HG03469 (cell line): Measurements from ENCODE around the gene GRK2.
"Not testable (repeated sequence)": the region's sequence is repeated elsewhere in the genome, so short reads cannot be mapped to it uniquely, and the experiment has no call there.

ENCODE experiments used
- ATAC-seq: cut with Tn5 transposase; IDR thresholded peaks from one replicate; pipeline ENCODE4 v1.9.1; 2021; ENCODE audit warnings: mild to moderate bottlenecking, moderate library complexity, moderate number of reproducible peaks; ENCODE audit not compliant: unreplicated experiment

Gene GRK2

DNA sequence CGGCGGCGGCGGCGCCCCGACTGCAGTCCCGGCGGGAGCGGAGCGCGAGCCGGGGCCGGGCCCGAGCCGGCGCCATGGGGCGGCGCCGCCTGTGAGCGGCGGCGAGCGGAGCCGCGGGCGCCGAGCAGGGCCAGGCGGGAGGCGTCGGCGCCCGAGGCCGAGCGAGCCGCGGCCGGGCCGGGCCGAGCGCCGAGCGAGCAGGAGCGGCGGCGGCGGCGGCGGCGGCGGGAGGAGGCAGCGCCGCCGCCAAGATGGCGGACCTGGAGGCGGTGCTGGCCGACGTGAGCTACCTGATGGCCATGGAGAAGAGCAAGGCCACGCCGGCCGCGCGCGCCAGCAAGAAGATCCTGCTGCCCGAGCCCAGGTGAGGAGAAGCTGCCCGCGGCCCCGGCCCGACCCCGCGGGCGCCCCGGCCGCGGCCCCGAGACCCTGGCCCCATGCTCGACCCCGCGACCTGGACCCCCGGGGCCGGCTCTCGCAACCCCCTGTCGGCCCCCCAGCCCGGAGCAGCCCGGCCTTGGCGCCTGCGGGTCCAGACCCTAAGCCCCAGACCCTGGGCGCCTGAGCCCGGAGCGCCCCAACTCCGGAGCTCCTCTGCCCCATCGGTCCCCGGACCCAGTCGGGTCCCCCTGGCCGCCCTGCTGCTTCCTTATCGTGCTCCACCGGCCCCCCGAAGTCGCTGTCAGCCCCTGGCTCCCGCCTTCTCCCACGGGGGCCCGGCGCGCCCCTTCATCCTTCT lies at the start of gene GRK2:
Gene GRK2 (plus strand): TSS at position 25 of the 739 bp plus-strand sequence. CDS start 227 bp downstream, at position 252.
- ATAC-seq = no peak

DNA sequence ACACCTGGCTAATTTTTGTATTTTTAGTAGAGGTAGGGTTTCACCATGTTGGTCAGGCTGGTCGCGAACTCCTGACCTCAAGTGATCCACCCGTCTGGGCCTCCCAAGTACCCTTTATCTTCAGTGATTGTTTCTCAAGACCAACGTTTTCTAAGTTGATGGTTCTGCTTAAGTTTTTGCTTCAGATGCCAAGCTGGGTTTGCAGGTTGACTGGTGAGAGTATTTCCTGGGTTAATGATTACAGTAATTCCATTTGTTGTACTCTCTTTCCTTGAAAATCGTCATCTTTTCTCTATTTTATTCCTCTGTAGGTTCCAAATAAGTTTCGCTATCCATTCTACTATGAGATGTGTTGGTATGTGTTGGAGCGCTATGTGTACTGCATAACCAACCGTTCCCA lies 38.5 kb upstream of the GRK2 start:
- no peak for ATAC-seq

DNA sequence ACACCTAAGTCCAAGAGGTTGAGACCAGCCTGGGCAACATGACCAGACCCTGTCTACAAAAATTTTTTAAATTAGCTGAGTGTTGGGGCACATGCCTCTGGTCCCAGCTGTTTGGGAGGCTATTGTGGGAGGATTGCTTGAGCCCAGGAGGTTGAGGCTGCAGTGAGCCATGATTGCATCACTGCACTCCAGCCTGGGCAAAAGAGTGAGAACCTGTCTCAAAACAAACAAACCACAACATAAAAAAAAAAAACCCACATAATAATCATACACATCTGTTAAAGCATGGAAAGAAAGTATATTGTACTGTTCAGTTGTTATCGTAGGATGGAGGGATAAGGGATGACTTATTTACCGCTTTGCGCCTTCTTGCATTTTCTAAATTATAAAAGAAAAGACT lies 35.9 kb upstream of the GRK2 start:
- no peak for ATAC-seq

DNA sequence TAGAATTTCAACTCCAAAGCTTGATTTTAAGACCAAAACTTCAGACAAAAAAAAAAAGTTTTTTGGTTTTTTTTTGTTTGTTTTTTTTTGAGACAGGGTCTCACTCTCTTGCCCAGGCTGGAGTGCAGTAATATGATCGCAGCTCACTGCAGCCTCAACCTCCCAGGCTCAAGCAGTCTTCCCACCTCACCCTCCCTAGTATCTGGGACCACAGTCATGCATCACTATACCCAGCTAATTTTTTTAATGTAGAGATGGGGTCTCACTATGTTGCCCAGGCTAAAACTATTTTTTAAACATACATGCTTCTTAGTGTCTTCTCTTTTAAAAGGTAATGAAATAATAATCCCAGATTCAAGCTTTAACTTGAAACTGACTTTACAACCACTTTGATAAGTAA lies 35.4 kb upstream of the GRK2 start:
- ATAC-seq = no peak

DNA sequence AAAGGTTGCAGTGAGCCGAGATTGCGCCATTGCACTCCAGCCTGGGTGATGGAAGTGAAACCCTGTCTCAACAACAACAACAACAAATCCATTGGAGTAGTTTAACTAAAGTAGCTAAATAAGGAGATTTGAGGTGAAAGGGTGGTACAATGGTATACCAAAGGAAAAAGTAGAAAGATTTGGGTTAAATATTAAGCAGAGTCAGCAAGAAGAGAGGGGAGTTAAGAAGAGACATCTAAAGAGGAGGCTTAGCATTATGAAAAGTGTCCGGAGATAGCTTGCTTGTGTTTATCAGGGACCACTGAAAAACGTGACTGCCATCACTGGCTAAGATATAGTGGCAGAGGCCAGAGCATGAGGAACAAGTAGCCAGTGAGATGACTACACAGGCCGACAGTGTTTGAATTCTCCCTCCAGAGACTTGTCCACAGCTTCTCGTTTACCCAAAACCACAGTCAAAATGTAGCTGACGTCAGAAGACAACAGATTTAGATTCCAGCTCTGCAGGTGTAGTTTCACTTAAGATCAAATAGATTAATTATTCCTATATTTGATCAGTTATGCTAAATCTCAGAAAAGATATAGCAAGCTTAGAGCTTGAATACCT lies 32.6 kb upstream of the GRK2 start:
- ATAC-seq = no peak

DNA sequence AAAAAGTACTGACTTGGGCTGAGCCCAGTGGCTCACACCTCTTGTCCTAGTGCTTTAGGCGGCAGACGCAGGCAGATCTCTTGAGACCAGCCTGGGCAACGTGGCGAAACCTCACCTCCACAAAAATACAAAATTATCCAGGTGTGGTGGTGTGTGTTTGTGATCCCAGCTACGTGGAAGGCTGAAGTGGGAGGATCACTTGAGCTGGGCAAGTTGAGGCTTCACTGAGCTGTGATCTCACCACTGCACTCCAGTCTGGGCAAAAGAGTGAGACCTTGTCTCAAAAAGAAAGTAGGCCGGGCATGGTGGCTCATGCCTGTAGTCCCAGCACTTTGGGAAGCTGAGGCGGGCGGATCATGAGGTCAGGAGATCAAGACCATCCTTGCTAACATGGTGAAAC lies 31.7 kb upstream of the GRK2 start:
- not testable (repeated sequence) for ATAC-seq

DNA sequence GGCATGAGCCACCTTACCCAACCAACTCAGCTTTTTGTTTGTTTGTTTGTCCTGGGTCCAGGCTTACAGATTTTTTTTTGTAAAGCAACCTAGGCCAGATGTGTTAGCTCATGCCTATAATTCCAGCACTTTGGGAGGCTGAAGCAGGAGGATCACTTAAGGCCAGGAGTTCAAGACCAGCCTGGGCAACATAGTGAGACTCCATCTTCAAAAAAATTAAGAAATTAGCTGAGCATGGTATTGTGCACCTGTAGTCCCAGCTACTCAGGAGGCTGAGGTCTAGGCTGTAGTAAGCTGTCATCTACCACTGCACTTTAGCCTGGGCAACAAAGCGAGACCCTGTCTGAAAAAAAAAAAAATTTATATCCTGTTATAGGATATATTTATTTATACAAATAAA lies 28.7 kb upstream of the GRK2 start:
- ATAC-seq = no peak

DNA sequence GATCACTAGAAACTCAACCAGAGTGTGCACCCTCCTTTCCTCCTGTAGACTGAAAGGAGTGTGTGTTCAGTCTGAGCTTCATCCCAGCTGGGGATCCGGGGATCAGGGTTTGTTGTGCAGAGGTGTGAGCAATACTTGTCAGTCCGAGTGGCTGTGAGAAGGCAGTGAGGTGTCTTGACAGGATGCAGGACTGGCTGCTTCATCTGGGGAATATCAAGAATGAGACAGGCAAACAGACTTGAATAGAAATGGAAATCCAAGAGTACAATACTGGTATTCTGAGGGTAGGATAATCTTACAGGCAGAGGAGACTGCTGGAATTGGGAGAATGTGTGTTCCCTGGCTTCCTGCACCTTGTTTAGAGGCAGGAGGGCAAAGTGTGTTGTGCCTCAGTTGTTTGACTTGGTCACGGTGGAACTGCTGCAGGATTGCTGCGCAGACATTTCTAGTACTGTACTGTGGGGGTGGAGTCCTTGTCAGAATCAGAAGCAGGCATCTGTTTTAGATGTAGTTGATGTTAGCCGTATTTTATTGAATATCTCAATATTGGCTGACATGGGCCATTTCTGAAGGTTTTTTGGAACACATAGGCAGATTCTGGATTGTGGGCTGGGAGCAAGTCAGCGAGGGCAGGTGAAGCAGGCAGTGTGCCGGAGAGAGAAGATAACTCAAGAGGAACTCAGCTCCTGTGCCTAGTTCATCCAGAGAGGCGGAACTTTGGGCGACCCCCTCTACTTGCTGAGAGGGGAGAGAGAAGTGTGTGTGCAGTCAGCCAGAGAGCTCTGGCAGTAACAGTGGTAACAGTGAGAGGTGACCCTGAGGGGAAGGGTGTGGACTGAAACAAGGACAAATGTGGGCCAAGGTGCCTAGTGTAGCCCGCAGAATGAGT lies 27.1 kb upstream of the GRK2 start:
- ATAC-seq = no peak

DNA sequence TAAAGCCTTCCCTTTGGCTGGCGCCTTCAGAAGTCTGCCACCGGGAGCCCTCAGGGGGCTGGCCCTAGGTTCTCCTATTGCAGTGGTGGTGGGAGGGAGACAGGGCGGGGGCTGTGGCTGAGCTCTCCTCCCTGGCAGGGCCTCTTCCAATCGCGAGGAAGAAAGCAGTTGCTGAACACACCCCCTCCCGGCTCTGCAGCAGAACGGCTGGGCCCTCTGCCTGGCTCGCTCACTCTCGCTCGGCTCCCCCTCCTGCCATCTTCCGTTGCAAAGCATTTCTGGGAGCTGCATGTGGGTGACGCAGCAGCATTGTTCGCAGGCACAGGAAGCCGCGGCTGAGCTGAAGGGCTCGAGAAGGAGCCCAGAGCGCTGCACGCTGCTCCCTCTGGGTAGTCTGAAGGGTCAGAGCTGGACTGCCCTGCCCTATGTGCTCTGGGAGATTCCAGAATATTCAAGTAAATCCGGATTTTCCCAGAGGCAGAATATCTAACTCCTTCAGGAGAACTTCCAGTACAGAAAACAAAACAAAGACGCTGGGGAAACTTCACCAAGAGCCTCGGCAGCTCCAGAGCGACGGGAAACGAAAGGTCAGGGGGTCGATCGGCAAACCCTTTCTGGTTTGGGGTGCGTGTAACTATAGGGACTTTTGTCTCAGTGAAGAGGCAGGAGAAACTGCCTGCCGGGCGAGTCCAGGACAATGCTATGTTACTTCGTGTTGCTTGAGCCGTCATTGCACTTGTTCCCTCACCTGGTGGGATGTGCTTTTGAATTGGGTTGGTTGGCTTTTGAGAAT lies 26.3 kb upstream of the GRK2 start:
- peak; percentile 45 for ATAC-seq

DNA sequence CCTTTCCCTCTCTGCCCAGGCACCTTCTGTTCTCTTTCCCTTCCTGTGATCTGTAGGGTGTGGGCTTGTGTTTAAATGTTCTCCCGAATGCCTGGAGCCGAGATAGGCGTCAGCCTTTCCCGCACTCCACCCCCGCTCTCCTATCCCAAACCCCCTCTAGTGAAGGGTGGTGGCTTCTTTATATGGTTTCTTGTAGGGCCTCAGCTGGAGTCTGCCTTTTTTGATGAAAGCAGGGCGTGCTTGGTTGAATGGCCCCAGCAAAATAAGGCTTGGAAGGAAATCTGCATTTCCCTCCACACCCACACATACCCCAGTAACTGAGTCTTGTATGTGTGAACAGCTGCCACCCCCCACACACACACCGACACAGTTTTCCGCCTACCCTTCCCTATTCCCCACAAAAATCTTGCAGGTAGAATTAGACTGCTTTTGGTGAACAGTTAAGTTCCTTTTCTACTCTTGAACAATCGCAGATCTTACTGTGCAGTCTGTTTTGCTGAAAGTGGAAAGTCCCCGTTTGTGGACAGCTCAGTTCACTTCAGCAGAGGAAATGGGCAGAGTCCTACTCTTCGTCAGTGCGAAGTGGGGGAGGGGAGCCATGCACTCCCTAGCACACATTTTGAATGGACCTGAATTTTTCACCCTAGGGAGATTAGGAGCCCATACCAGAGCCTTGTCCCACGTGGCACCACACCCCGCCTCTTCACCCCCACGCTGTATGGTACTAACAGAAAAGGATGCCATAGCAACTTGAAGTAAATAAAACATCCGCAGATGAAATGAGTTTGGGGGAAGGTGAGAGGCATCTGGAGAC lies 25.5 kb upstream of the GRK2 start:
- no peak for ATAC-seq

DNA sequence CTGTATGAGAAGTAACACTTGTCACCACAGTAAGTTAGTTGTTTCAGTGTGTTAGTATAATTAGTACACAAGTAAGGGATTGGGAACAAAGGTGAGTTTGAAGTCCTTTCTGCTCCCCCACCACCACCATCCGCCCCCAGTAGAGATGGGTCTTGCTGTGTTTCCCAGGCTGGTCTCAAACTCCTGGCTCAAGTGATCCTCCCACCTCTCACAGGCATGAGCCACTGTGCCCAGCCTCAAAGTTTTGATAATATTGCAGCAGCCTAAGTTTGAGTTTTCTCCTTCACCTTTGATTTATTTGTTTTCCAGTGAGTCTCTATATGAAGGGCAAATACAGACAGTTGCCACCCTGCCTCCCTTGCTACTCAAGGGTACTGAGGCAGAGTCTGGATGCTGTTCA lies 23.7 kb upstream of the GRK2 start:
- no peak for ATAC-seq

DNA sequence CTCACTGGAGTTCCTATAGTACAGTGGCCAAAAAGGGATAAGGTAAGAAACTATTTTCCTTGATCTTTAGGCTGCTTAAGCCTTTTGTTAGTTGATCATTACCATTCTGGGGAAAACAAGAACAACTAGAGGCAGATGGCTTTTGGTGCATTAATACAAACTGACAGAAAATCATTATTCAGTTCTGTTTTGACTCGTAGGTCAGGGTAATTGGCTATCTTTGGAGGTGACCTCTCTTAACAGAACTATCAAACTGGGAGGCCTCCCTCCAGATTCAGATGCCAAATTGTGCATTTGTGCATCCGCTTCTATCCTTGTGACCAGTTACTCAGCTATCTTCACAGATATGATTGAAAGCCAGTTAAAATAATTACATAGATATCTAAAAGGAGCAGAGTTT lies 23.2 kb upstream of the GRK2 start:
- ATAC-seq = no peak

DNA sequence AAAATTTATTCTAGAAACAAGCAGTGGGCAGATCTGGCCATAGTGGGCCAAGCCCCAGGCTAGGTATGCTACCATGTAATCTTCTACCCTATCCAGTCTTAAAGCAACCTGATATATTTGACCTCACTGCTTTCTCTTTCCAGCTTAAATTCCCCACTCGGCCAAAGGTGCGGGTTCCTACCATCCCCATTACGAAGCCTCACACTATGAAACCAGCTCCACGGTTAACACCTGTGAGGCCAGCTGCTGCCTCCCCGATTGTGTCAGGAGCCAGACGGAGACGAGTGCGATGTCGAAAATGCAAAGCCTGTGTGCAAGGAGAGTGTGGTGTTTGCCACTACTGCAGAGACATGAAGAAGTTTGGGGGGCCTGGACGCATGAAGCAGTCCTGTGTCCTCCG lies 21.2 kb upstream of the GRK2 start:
- no peak for ATAC-seq

DNA sequence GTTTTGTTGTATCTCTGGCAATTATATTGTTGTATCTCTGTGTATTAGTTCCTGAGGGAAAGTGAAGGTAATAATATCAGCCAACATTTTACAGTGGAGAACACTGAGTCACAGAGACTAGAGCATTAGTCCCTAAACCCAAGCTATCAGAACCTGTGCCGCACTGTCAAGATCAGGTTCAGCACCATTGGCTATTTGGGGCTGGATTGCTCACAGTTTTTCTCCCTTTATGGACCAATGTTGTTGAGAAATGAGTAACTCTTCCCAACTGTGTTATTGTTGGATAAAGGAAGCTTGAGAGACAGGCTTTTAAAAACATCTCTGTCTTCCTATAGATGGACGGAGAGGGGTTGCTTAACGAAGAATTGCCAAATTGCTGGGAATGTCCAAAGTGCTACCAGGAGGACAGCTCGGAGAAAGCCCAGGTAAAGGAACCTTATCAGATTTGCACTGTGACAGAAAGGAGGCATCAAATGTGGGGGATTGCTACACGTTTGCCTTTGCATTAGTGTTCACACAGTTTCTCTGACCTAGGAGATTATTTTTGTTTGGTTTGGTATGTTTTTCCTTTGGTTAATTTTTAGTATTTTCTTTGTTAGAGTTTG lies 18.2 kb upstream of the GRK2 start:
- no peak for ATAC-seq

DNA sequence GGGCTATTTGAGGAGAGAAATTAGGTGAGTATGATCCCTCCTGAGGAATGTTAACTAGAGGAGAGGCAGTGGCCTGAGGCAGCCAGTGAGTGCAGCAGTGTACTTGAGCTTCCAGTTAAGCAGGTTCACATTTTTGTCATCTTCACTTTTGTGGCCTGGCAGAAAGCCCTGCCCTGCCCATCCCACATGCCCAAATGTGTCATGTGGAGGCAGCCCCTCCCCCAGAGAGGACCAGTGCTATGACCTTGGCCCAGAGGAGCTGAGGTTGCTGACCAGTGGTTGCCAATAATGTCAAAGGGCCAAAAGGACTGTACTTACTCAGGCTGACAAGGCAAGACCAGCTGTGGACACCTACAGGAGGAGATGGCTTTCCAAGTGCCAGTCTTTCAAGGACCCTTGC lies 17.6 kb upstream of the GRK2 start:
- no peak for ATAC-seq

DNA sequence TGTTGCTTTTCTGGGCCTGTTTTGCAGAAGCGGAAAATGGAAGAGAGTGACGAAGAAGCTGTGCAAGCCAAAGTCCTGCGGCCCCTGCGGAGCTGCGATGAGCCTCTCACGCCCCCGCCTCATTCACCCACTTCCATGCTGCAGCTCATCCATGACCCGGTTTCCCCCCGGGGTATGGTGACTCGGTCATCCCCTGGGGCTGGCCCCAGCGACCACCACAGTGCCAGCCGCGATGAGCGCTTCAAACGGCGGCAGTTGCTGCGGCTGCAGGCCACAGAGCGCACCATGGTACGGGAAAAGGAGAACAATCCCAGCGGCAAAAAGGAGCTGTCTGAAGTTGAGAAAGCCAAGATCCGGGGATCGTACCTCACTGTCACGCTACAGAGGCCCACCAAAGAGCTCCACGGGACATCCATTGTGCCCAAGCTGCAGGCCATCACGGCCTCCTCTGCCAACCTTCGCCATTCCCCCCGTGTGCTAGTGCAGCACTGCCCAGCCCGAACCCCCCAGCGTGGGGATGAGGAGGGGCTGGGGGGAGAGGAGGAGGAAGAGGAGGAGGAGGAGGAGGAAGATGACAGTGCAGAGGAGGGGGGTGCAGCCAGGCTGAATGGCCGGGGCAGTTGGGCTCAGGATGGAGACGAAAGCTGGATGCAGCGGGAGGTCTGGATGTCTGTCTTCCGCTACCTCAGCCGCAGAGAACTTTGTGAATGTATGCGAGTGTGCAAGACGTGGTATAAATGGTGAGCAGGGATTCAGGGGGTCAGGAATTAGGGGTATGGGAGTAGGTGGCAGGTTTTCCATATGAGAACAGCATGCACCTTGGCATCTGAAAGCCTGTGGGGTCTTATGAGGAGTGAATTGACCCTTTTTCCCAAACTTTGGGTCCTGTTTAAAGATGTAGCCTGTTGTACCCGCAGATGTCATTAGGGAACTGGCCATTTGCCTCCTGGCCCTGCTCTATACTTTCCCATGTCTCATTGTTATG lies 15.9 kb upstream of the GRK2 start:
- no peak for ATAC-seq

DNA sequence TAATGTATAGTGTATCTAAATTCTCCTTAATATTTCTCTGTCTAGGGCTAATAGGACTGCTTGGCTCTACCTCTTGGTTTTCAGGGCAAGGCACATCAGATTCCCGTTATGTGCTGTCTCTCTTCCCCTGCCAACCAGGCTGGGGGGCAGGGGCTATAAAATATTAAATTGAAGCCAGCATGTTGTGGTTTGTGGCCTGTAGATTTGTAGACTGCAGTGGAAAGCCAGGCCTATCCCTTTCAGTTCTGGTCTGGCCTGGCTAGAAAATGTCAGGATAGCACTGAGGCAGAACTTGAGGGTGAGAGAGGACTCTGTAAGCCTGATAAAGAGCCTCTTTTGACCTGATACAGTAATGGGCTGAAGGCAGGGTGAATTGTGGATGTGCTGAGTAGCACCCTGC lies 14.4 kb upstream of the GRK2 start:
- ATAC-seq = no peak

DNA sequence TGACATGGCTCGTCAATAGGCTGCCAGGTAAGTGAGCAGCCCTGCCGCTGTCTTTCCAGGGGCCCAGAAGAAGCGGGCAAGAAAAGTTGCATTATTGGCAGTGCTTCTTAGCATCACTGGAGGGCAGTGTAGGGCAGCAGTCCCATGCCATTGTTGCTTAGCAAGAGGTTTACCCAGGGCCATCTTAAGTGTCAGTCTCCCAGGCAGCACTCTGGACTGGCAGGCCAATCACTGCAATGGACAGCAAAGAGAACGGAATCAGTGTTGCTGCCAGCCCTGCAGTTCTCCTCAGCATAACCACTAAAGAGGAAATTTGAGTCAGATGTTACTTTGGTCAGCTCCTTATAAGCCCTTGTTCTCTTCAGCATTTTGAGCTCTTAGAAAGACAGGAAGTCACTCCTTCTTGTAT lies 13.4 kb upstream of the GRK2 start:
- no peak for ATAC-seq
